PC-3 (cell line): ENCODE results near the gene IQCN. TPM values are rescaled to one million over a fixed set of nuclear protein-coding genes. Genes with fewer than 3 reads are reported as not detected.
A peak's percentile ranks its signal among the peaks of the same experiment; 100 is the strongest.

Experiments used
- ATAC-seq: fragments of 200-7000 bp; cut with Tn5 transposase; 2 replicates; pipeline ENCODE4 v1.9.1; 2020; ENCODE audit warnings: mild to moderate bottlenecking, moderate library complexity
- BruUV-seq: library from RNA; stranded (reverse); fragments of 400-500 nt; replicated peaks from 2 replicates; lab custom pipeline; 2021; lab: Mats Ljungman, UMichigan
- CTCF ChIA-PET: fragments of 300-600 bp; sonication (Branson Sonifier 250); formaldehyde crosslinking; loops from one replicate; lab custom pipeline; 2022; ENCODE audit warnings: antibody characterized with exemption; lab: Charles Lee
- POLR2A ChIA-PET: fragments of 300-600 bp; sonication (Branson Sonifier 250); formaldehyde crosslinking; loops from one replicate; lab custom pipeline; 2022; ENCODE audit warnings: antibody characterized with exemption; ENCODE audit not compliant: unreplicated experiment; lab: Charles Lee
- DNase-seq: peaks from one replicate; pipeline ENCODE4 v3.0.0-alpha.2; 2015
- H2AFZ ChIP-seq: fragments of 300-600 bp; sonication (generic); 2 replicates; pipeline ENCODE4 v1.6.0; 2016; ENCODE audit warnings: antibody characterized with exemption, low read length
- H3F3A ChIP-seq: fragments of 300-600 bp; sonication (generic); one replicate; pipeline ENCODE4 v1.6.0; 2017; ENCODE audit warnings: antibody characterized with exemption, low read length, control low read depth, mild to moderate bottlenecking; ENCODE audit not compliant: unreplicated experiment
- H3K27ac ChIP-seq: fragments of 300-600 bp; sonication (generic); 2 replicates; pipeline ENCODE4 v1.5.1; 2016; ENCODE audit warnings: mild to moderate bottlenecking, low read length
- H3K27me3 ChIP-seq: fragments of 300-600 bp; sonication (generic); 2 replicates; pipeline ENCODE4 v1.6.1; 2016; ENCODE audit warnings: low read length, mixed read lengths
- H3K36me3 ChIP-seq: fragments of 300-600 bp; sonication (generic); 2 replicates; pipeline ENCODE4 v1.6.1; 2016; ENCODE audit warnings: low read depth, mixed run types, low read length, mixed read lengths
- H3K4me1 ChIP-seq: fragments of 300-600 bp; sonication (generic); 2 replicates; pipeline ENCODE4 v1.5.1; 2016; ENCODE audit warnings: low read length; ENCODE audit not compliant: insufficient read depth
- H3K4me2 ChIP-seq: fragments of 300-600 bp; sonication (generic); 2 replicates; pipeline ENCODE4 v1.6.0; 2016; ENCODE audit warnings: low read length
- H3K4me3 ChIP-seq: fragments of 300-600 bp; sonication (generic); 2 replicates; pipeline ENCODE4 v1.5.1; 2016; ENCODE audit warnings: mild to moderate bottlenecking, low read length, mixed read lengths
- H3K79me2 ChIP-seq: fragments of 300-600 bp; sonication (generic); 2 replicates; pipeline ENCODE4 v1.6.1; 2017; ENCODE audit warnings: low read length, mixed read lengths
- H3K9ac ChIP-seq: fragments of 300-600 bp; sonication (generic); 2 replicates; pipeline ENCODE4 v1.6.0; 2016; ENCODE audit warnings: mild to moderate bottlenecking, low read length
- H3K9me2 ChIP-seq: fragments of 300-600 bp; sonication (generic); replicated peaks from 2 replicates; pipeline ENCODE4 v1.6.1; 2016; ENCODE audit warnings: mixed run types, low read length, mixed read lengths
- H3K9me3 ChIP-seq: fragments of 300-600 bp; sonication (generic); 2 replicates; pipeline ENCODE4 v1.6.1; 2016; ENCODE audit warnings: low read length, mixed read lengths
- H4K20me1 ChIP-seq: fragments of 300-600 bp; sonication (generic); 2 replicates; pipeline ENCODE4 v1.6.1; 2016; ENCODE audit warnings: low read length, mixed read lengths
- EZH2 ChIP-seq: fragments of 300-600 bp; sonication (generic); IDR thresholded peaks from one replicate; pipeline ENCODE4 v1.6.1; 2017; ENCODE audit warnings: antibody characterized with exemption, mild to moderate bottlenecking, low read length; ENCODE audit not compliant: unreplicated experiment
- EZH2phosphoT487 ChIP-seq: fragments of 300-600 bp; sonication (generic); IDR thresholded peaks from 2 replicates; pipeline ENCODE4 v1.6.1; 2018; ENCODE audit warnings: mild to moderate bottlenecking, antibody characterized with exemption, low read length, borderline replicate concordance
- intact Hi-C: fragments of 100-400 bp; cut with micrococcal nuclease; formaldehyde crosslinking; loops from 2 replicates; pipeline ENCODE4 v1.9.0; 2023
- total RNA-seq: library from RNA; depleted of rRNA; stranded (reverse); fragments of >200 nt; gene quantifications from 2 replicates; pipeline ENCODE4 v1.2.3, GENCODE V29; 2014
- TF ChIP-seq, protein P1 (sequence below): fragments of 300-600 bp; sonication (generic); conservative IDR thresholded peaks from 2 replicates; pipeline ENCODE4 v1.5.1; 2017; ENCODE audit warnings: antibody characterized with exemption, low read depth, mild to moderate bottlenecking, low read length

IQCN gene
- total RNA-seq, 1 experiment from 2014 or later, result 0.33 TPM

DNA sequence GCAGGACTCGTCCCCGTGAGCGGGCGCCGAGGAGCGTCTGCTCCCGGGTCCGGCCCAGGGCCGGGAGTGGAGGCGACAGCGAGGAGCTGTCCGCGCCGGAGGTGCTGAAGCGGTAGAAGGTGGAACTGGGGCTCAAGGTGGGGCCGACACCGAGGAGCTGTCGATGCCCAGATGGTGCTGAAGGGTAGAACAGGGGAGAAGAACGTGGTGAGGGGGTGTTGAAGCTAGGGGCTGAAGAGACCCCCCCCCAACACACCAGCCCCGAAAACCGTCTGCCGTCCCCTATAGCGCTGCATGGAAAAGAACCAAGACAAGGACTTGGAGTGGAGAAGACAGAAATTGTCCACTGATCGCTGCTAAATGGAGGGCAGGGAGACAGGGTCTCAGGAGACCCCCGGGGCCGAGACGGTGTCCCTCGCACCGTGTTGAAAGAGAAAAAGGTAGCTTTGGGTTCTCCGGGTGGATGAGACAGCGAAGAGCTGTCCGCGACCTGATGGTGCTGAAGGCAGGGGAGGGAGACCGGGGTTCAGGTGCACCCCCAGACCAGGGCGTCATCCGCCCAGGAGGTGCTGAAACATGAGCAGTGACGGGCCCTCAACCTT, 40.9 kb downstream of the IQCN start:
- Histone ChIP-seq H3K9me2 (no peaks in the 10 kb centered on the region), H3K9ac (no peak overlapping the region), H4K20me1 (no peaks in the 10 kb centered on the region), H3F3A (no peaks in the 10 kb centered on the region), H3K79me2 (no peaks in the 10 kb centered on the region), H2AFZ (no peak overlapping the region), H3K27ac (no peak overlapping the region), H3K4me3 (no peak overlapping the region), H3K36me3 (no peaks in the 10 kb centered on the region), H3K9me3 (no peaks in the 10 kb centered on the region), H3K4me2 (peak overlapping the region; percentile 66), H3K4me1 (no peaks in the 10 kb centered on the region), H3K27me3 (no peaks in the 10 kb centered on the region)
- BruUV-seq, result no TSS peak
- TF ChIP-seq, protein P1, sequence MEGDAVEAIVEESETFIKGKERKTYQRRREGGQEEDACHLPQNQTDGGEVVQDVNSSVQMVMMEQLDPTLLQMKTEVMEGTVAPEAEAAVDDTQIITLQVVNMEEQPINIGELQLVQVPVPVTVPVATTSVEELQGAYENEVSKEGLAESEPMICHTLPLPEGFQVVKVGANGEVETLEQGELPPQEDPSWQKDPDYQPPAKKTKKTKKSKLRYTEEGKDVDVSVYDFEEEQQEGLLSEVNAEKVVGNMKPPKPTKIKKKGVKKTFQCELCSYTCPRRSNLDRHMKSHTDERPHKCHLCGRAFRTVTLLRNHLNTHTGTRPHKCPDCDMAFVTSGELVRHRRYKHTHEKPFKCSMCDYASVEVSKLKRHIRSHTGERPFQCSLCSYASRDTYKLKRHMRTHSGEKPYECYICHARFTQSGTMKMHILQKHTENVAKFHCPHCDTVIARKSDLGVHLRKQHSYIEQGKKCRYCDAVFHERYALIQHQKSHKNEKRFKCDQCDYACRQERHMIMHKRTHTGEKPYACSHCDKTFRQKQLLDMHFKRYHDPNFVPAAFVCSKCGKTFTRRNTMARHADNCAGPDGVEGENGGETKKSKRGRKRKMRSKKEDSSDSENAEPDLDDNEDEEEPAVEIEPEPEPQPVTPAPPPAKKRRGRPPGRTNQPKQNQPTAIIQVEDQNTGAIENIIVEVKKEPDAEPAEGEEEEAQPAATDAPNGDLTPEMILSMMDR, result no peak
- TF ChIP-seq EZH2phosphoT487 (no peak), EZH2 (no peak)
- CTCF ChIA-PET, result interaction anchor here (0.5 kb wide), 1 partner anchor 13 kb away, joined by 3 read pairs; no protein-coding TSS in a partner anchor
- peak; percentile 69 for DNase-seq
- peak; percentile 85 for ATAC-seq
- intact Hi-C loops, result no loop called here
- POLR2A ChIA-PET, result interaction anchor here (0.6 kb wide), 1 partner anchor 40 kb away, joined by 4 read pairs; no protein-coding TSS in a partner anchor

DNA sequence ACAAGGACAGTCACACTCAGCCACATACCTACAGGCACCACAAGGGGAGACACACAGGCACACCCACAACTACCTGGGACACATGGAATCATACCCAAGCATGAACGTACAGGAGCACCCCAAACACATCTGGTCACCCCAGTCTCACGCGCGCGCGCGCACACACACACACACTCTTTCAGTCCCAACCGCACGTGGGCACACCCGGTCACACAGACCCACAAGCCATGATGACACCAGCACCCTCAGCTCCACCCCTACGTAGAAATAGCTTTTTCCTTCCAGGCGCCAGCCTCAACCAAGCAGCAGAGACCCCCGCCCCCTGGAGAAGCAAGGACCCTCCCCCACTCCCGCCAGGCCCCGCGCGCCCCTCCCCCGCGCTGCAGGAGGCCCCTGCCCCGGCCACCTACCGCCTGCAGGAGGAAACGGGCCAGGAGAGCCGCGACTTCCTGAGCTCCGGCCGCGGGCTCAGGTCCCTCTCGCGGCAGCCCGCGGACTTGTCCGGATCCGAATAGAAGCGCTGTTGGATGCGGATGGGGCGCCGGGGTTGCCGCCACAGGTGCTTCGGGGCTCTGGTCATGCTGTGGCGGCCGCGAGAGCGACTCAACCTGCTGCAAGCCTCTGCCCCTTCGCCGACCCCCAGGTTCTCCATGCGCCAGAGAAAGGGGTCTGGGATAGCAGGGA, 41.6 kb downstream of the IQCN start:
- ChIA-PET CTCF (no interaction called here), POLR2A (interaction anchor here (0.6 kb wide), 1 partner anchor 39 kb away, joined by 4 read pairs; no protein-coding TSS in a partner anchor)
- peak; percentile 37 for ATAC-seq

More for the DNA sequence above, 41.6 kb downstream of the IQCN start:
- Histone ChIP-seq H3K4me2 (peak overlapping the region; percentile 66), H3F3A (no peaks in the 10 kb centered on the region), H3K27ac (no peak overlapping the region), H3K27me3 (no peaks in the 10 kb centered on the region), H2AFZ (no peak overlapping the region), H3K9me2 (no peaks in the 10 kb centered on the region), H3K4me1 (no peaks in the 10 kb centered on the region), H4K20me1 (no peaks in the 10 kb centered on the region), H3K9me3 (no peaks in the 10 kb centered on the region), H3K4me3 (no peak overlapping the region), H3K9ac (no peak overlapping the region), H3K36me3 (no peaks in the 10 kb centered on the region), H3K79me2 (no peaks in the 10 kb centered on the region)
- no peak for TF ChIP-seq EZH2phosphoT487
- no peak for TF ChIP-seq EZH2
- TF ChIP-seq, protein P1, result no peak
- BruUV-seq, result no TSS peak
- DNase-seq, result no peak
- intact Hi-C loops, result no loop called here
